Brain microvascular endothelial cell (primary cell): Measurements from ENCODE around the gene TFF3.

Experiments
- DNase-seq: peaks from one replicate; pipeline ENCODE4 v3.0.0-alpha.2; 2020
- H3K27ac ChIP-seq: fragments of 250-450 bp; sonication (Bioruptor Pico); 2 replicates; pipeline ENCODE4 v1.5.1; 2020; ENCODE audit warnings: mild to moderate bottlenecking, moderate library complexity
- H3K27me3 ChIP-seq: fragments of 250-450 bp; sonication (Bioruptor Pico); replicated peaks from 2 replicates; pipeline ENCODE4 v1.5.1; 2020; ENCODE audit warnings: mild to moderate bottlenecking
- H3K36me3 ChIP-seq: fragments of 250-450 bp; sonication (Bioruptor Pico); replicated peaks from 2 replicates; pipeline ENCODE4 v1.5.1; 2020; ENCODE audit warnings: mild to moderate bottlenecking
- H3K4me3 ChIP-seq: 2 replicates; pipeline ENCODE4 v1.5.1; 2011; ENCODE audit warnings: low read depth, mild to moderate bottlenecking, control low read depth, low read length, moderate library complexity
- CTCF ChIP-seq: IDR thresholded peaks from 2 replicates; pipeline ENCODE4 v1.5.1; 2011; ENCODE audit warnings: low read depth, mild to moderate bottlenecking, moderate library complexity, low read length, control low read depth, inconsistent platforms; ENCODE audit errors: missing control alignments
- in situ Hi-C: cut with HindIII; loops from 2 replicates; pipeline ENCODE4 v1.10.0; 2017; ENCODE audit warnings: low sequenced_read_pairs, low pct_ligation_motif_present

Gene TFF3

GRCh38 chr21:42300045-42300583 lies 15.1 kb downstream of the TFF3 start:
- in situ Hi-C loops: no loop called here
- H3K27me3 ChIP-seq: no peaks in the 10 kb centered on the region
- no peaks in the 10 kb centered on the region for H3K36me3 ChIP-seq
- no peak overlapping the region for H3K4me3 ChIP-seq
- DNase-seq: no peak
- TF ChIP-seq CTCF: no peak
- H3K27ac ChIP-seq: no peak overlapping the region

- in situ Hi-C loops: no loop called here
- Histone ChIP-seq H3K27me3 (no peaks in the 10 kb centered on the region), H3K36me3 (no peaks in the 10 kb centered on the region), H3K27ac (no peak overlapping the region), H3K4me3 (no peak overlapping the region)
- no peak for DNase-seq
- TF ChIP-seq CTCF: no peak
Observed at GRCh38 chr21:42299324-42300044, 15.7 kb downstream of the TFF3 start.

GRCh38 chr21:42298657-42299056 lies 16.6 kb downstream of the TFF3 start:
- no peaks in the 10 kb centered on the region for H3K36me3 ChIP-seq
- H3K27ac ChIP-seq: no peak overlapping the region
- TF ChIP-seq CTCF: no peak
- no peak for DNase-seq
- in situ Hi-C loops: no loop called here
- H3K27me3 ChIP-seq: no peaks in the 10 kb centered on the region
- H3K4me3 ChIP-seq: no peak overlapping the region

- no peak overlapping the region for H3K4me3 ChIP-seq
Observed at GRCh38 chr21:42298237-42298636, 17.0 kb downstream of the TFF3 start.

GRCh38 chr21:42297377-42297776 lies 17.8 kb downstream of the TFF3 start:
- H3K27ac ChIP-seq: no peak overlapping the region
- no peak for TF ChIP-seq CTCF
- H3K27me3 ChIP-seq: no peaks in the 10 kb centered on the region
- in situ Hi-C loops: no loop called here
- no peak for DNase-seq
- no peak overlapping the region for H3K4me3 ChIP-seq
- no peaks in the 10 kb centered on the region for H3K36me3 ChIP-seq

More at GRCh38 chr21:42298237-42298636, 17.0 kb downstream of the TFF3 start:
- TF ChIP-seq CTCF: no peak
- no peak for DNase-seq
- Histone ChIP-seq H3K27ac (no peak overlapping the region), H3K27me3 (no peaks in the 10 kb centered on the region), H3K36me3 (no peaks in the 10 kb centered on the region)
- in situ Hi-C loops: no loop called here

GRCh38 chr21:42296501-42296900 lies 18.7 kb downstream of the TFF3 start:
- in situ Hi-C loops: no loop called here
- no peak overlapping the region for H3K27ac ChIP-seq
- H3K27me3 ChIP-seq: no peaks in the 10 kb centered on the region
- no peak for DNase-seq
- H3K36me3 ChIP-seq: no peaks in the 10 kb centered on the region
- H3K4me3 ChIP-seq: no peak overlapping the region
- no peak for TF ChIP-seq CTCF
